GM12891 (cell line): ENCODE measurements around the gene ANXA2.

Experiments used
- POLR2A ChIP-seq: IDR thresholded peaks from 2 replicates; pipeline ENCODE4 v1.6.1; 2011; ENCODE audit warnings: low read depth, low read length, control low read depth
- POLR2AphosphoS5 ChIP-seq: IDR thresholded peaks from 2 replicates; pipeline ENCODE4 v1.6.1; 2011; ENCODE audit warnings: low read depth, low read length, control low read depth
- SPI1 ChIP-seq: IDR thresholded peaks from 2 replicates; pipeline ENCODE4 v1.6.1; 2011; ENCODE audit warnings: low read depth, low read length, control low read depth
- TAF1 ChIP-seq: IDR thresholded peaks from 2 replicates; pipeline ENCODE4 v1.6.1; 2011; ENCODE audit warnings: low read depth, low read length, control low read depth

GRCh38 chr15:60299452-60300047 lies 98.2 kb downstream of the ANXA2 start:
- no peak for TF ChIP-seq POLR2A
- no peak for TF ChIP-seq TAF1
- TF ChIP-seq POLR2AphosphoS5: no peak
- no peak for TF ChIP-seq SPI1
